GM23248 (cell line): ENCODE results near the gene PPFIBP2.

Experiments
- EZH2 ChIP-seq: fragments of 200-600 bp; sonication (generic); IDR thresholded peaks from 2 replicates; pipeline ENCODE4 v1.6.1; 2018; ENCODE audit warnings: antibody characterized with exemption, mild to moderate bottlenecking; ENCODE audit not compliant: insufficient read depth, poor library complexity, severe bottlenecking
- EZH2phosphoT487 ChIP-seq: fragments of 200-600 bp; sonication (generic); IDR thresholded peaks from 2 replicates; pipeline ENCODE4 v1.6.1; 2018; ENCODE audit warnings: antibody characterized with exemption, moderate library complexity, mild to moderate bottlenecking, low read depth; ENCODE audit not compliant: insufficient read depth

DNA sequence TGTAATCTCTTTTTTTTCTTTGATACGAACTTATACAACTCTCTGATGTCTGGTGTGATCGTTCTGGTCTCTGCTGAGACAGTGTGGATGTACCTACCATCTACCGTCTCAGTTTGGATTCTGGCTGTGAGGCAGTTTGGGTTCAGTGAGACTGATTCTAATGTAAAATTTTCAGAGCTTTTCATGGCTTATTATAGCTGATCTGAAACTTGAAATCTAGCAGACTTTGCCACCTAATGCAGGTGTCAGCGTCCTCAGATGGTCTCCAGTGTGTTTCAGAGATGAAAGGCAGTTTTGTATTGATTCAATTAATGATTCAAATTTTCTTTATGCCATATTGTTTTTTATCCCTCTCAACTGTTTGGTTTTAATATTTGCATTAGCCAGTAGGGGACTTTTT, 35.9 kb downstream of the PPFIBP2 start:
- TF ChIP-seq EZH2phosphoT487 (no peak), EZH2 (no peak)
